HEK293 (cell line): ENCODE measurements around the gene KRTAP4-9.

Source experiments
- CTCF ChIA-PET: fragments of 350-600 bp; formaldehyde crosslinking; extraction: SDS; loops from one replicate; lab custom pipeline; 2021; ENCODE audit warnings: antibody characterized with exemption; lab: Yijun Ruan, JAX
- POLR2A ChIA-PET: fragments of 300-600 bp; formaldehyde crosslinking; extraction: SDS; loops from one replicate; lab custom pipeline; 2020; ENCODE audit warnings: antibody characterized with exemption, inconsistent platforms; lab: Yijun Ruan, JAX
- H3K27ac ChIP-seq: fragments of 200-500 bp; sonication (Bioruptor generic); 2 replicates; pipeline ENCODE4 v1.5.1; 2014; ENCODE audit warnings: low read depth, low read length, control low read depth, inconsistent platforms; ENCODE audit errors: extremely low read depth
- H3K36me3 ChIP-seq, 2 experiments: fragments of 200-500 bp in 1 of 2; sonication (Bioruptor generic) in 1 of 2; 1 replicate in 1 of 2; 2 replicates in 1 of 2; pipeline ENCODE4 v1.5.1; 2014 to 2017; ENCODE audit warnings: inconsistent platforms in 2 of 2, low read length in 2 of 2; ENCODE audit not compliant: control insufficient read depth in 2 of 2, insufficient read depth in 1 of 2
- H3K4me1 ChIP-seq: fragments of 200-500 bp; sonication (Bioruptor generic); 2 replicates; pipeline ENCODE4 v1.5.1; 2014; ENCODE audit warnings: mild to moderate bottlenecking, low read length, inconsistent platforms; ENCODE audit not compliant: control insufficient read depth, insufficient read depth
- H3K4me3 ChIP-seq: 2 replicates; pipeline ENCODE4 v1.5.1; 2011; ENCODE audit warnings: low read depth, mild to moderate bottlenecking, control low read depth, low read length, moderate library complexity
- H3K9me3 ChIP-seq: fragments of 200-500 bp; sonication (Bioruptor generic); 2 replicates; pipeline ENCODE4 v1.5.1; 2014; ENCODE audit warnings: low read depth, low read length, inconsistent platforms; ENCODE audit not compliant: control insufficient read depth, insufficient read depth
- HOXD13 ChIP-seq: sonication (generic); formaldehyde crosslinking; IDR thresholded peaks from 2 replicates; pipeline ENCODE4 v1.8.0; 2022; ENCODE audit warnings: missing genetic modification reagents, borderline replicate concordance
- IKZF3 ChIP-seq: fragments of 450-650 bp; IDR thresholded peaks from 2 replicates; pipeline ENCODE4 v1.5.0; 2018; ENCODE audit warnings: missing biosample characterization, mild to moderate bottlenecking, missing genetic modification characterization, moderate library complexity
- KLF1 ChIP-seq: fragments of 450-650 bp; formaldehyde crosslinking; IDR thresholded peaks from 2 replicates; pipeline ENCODE4 v1.5.1; 2016; ENCODE audit warnings: missing biosample characterization, missing genetic modification characterization
- PRDM10 ChIP-seq: fragments of 450-650 bp; formaldehyde crosslinking; IDR thresholded peaks from 2 replicates; pipeline ENCODE4 v1.5.1; 2016; ENCODE audit warnings: missing biosample characterization, missing genetic modification characterization
- SCRT2 ChIP-seq: fragments of 450-650 bp; formaldehyde crosslinking; IDR thresholded peaks from 2 replicates; pipeline ENCODE4 v1.5.1; 2016; ENCODE audit warnings: missing biosample characterization, missing genetic modification characterization
- WT1 ChIP-seq: fragments of 450-650 bp; formaldehyde crosslinking; IDR thresholded peaks from 2 replicates; pipeline ENCODE4 v1.5.1; 2016; ENCODE audit warnings: missing biosample characterization, missing genetic modification characterization
- ZBTB20 ChIP-seq: fragments of 450-650 bp; formaldehyde crosslinking; IDR thresholded peaks from 2 replicates; pipeline ENCODE4 v1.5.1; 2016; ENCODE audit warnings: missing biosample characterization, missing genetic modification characterization
- ZBTB6 ChIP-seq: fragments of 450-650 bp; formaldehyde crosslinking; IDR thresholded peaks from 2 replicates; pipeline ENCODE4 v1.5.1; 2017; ENCODE audit warnings: missing biosample characterization, missing genetic modification characterization
- ZBTB8A ChIP-seq: fragments of 450-650 bp; formaldehyde crosslinking; IDR thresholded peaks from 2 replicates; pipeline ENCODE4 v1.5.1; 2016; ENCODE audit warnings: missing biosample characterization, missing genetic modification characterization
- ZNF132 ChIP-seq: fragments of 450-650 bp; formaldehyde crosslinking; IDR thresholded peaks from 2 replicates; pipeline ENCODE4 v1.5.1; 2017; ENCODE audit warnings: missing biosample characterization, missing genetic modification characterization, borderline replicate concordance
- ZNF239 ChIP-seq: fragments of 450-650 bp; formaldehyde crosslinking; IDR thresholded peaks from 2 replicates; pipeline ENCODE4 v1.5.1; 2016; ENCODE audit warnings: missing biosample characterization, missing genetic modification characterization
- ZNF280D ChIP-seq: fragments of 450-650 bp; formaldehyde crosslinking; IDR thresholded peaks from 2 replicates; pipeline ENCODE4 v1.5.1; 2016; ENCODE audit warnings: missing biosample characterization, missing genetic modification characterization
- ZNF335 ChIP-seq: fragments of 450-650 bp; formaldehyde crosslinking; conservative IDR thresholded peaks from 2 replicates; pipeline ENCODE4 v1.5.1; 2016; ENCODE audit warnings: missing biosample characterization, missing genetic modification characterization
- ZNF580 ChIP-seq: fragments of 450-650 bp; formaldehyde crosslinking; IDR thresholded peaks from 2 replicates; pipeline ENCODE4 v1.5.1; 2016; ENCODE audit warnings: missing biosample characterization, missing genetic modification characterization
- ZNF639 ChIP-seq: fragments of 450-650 bp; formaldehyde crosslinking; IDR thresholded peaks from 2 replicates; pipeline ENCODE4 v1.5.1; 2016; ENCODE audit warnings: missing biosample characterization, missing genetic modification characterization
- ZNF670 ChIP-seq: fragments of 450-650 bp; formaldehyde crosslinking; IDR thresholded peaks from 2 replicates; pipeline ENCODE4 v1.5.1; 2016; ENCODE audit warnings: missing biosample characterization, missing genetic modification characterization, low read depth
- ZNF768 ChIP-seq: fragments of 450-650 bp; formaldehyde crosslinking; IDR thresholded peaks from 2 replicates; pipeline ENCODE4 v1.5.1; 2018; ENCODE audit warnings: missing biosample characterization, mild to moderate bottlenecking, missing genetic modification characterization
- ZNF792 ChIP-seq: fragments of 450-650 bp; formaldehyde crosslinking; IDR thresholded peaks from 2 replicates; pipeline ENCODE4 v1.5.1; 2016; ENCODE audit warnings: missing biosample characterization, missing genetic modification characterization
- ZNF843 ChIP-seq: fragments of 450-650 bp; formaldehyde crosslinking; IDR thresholded peaks from 2 replicates; pipeline ENCODE4 v1.5.1; 2016; ENCODE audit warnings: missing biosample characterization, missing genetic modification characterization

KRTAP4-9 gene

GRCh38 chr17:41069031-41069430 is 36.2 kb upstream of the KRTAP4-9 start:
- POLR2A ChIA-PET = no interaction called here
- H3K4me3 ChIP-seq = no peak overlapping the region
- CTCF ChIA-PET = no interaction called here
- no peaks in the 10 kb centered on the region for H3K9me3 ChIP-seq
- no peak for TF ChIP-seq HOXD13 (CRISPR knock-in tag)
- TF ChIP-seq ZNF670 (tag by site-specific recombination) = no peak
- no peak for TF ChIP-seq ZNF280D (tag by site-specific recombination)
- no peak for TF ChIP-seq ZNF843
- no peak for TF ChIP-seq SCRT2
- TF ChIP-seq, all 188 proteins: peak for 0
- Histone ChIP-seq H3K36me3 (no peaks in the 10 kb centered on the region), H3K27ac (no peak overlapping the region), H3K4me1 (no peaks in the 10 kb centered on the region)

- H3K27ac ChIP-seq = no peak overlapping the region
- no peaks in the 10 kb centered on the region for H3K36me3 ChIP-seq
- H3K9me3 ChIP-seq = no peaks in the 10 kb centered on the region
- H3K4me1 ChIP-seq = no peaks in the 10 kb centered on the region
- POLR2A ChIA-PET = no interaction called here
- TF ChIP-seq ZNF580 (tag by site-specific recombination) = no peak
- TF ChIP-seq ZNF132 (tag by site-specific recombination) = no peak
- no peak for TF ChIP-seq PRDM10 (tag by site-specific recombination)
- TF ChIP-seq KLF1 (tag by site-specific recombination) = no peak
- TF ChIP-seq ZBTB6 (tag by site-specific recombination) = no peak
- TF ChIP-seq ZNF792 (tag by site-specific recombination) = no peak
- no peak for TF ChIP-seq ZNF639 (tag by site-specific recombination)
- no peak for TF ChIP-seq ZBTB8A (tag by site-specific recombination)
- no peak for TF ChIP-seq IKZF3
- no peak for TF ChIP-seq ZNF335 (tag by site-specific recombination)
- no peak for TF ChIP-seq WT1 (tag by site-specific recombination)
- no peak for TF ChIP-seq ZBTB20
- TF ChIP-seq ZNF768 = no peak
- TF ChIP-seq ZNF239 (tag by site-specific recombination) = no peak
- CTCF ChIA-PET = interaction anchor here (0.7 to 1.5 kb wide), 4 partner anchors 12 to 576 kb away, joined by 3 to 5 read pairs (median 4); partner anchors contain the start of gene KRTAP2-3
- H3K4me3 ChIP-seq = no peak overlapping the region
Observed at GRCh38 chr17:41071606-41072360, 33.4 kb upstream of the KRTAP4-9 start.
